ENCODE results near the gene UQCRC1.

The UQCRC1 gene

DNA sequence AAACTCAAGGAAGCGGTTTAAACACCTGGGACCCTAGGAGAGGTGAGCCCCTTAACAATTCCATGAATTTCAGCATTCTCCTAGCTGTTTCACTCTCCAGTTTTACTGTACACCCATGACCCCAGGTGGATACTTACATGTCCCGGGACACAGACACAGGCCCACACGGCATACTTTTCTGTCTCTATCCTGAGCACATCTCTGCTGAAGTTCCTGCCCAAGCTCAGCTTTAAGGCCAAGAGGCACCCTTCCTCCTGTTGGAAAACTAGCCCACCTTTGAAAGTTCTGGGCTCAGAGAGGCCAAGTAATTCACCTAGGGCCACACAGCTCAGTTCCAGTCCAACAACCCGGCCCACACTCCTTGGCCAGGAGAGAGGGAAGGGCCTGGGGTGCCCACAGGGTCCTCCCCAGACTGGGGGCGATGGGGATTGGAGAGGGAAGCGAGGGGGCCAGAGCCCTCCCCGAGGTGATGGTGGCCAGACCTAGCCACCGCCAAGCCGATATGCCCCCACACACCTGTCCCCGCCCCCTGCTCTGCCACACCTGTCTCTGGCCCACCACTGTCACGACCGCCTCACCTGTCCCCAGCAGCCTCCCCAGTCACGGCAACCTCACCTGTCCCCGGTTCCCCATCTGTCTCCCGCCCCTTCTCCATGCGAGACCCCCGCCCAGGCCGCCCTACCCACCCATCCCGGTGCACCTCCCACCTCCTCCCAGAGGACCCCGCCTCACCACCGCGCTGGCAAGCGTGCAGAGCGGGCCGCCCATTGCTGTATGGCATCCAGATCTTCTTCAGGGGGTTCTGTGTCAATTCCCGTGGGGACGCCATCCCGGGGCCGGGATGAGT, 53.3 kb downstream of the UQCRC1 start:
- peaks cover 89 to 92% of the 10 kb centered on the region in 2 experiments for H3K4me1 ChIP-seq (ENCODE audit: control insufficient read depth in 1 of 2, insufficient read depth in 1 of 2, low read depth in 1 of 2, low read length in 1 of 2)
- peak overlapping the region; percentile 67 to 94 for H3K4me3 ChIP-seq (ENCODE audit: low read depth in 1 of 2, low read length in 1 of 2)

DNA sequence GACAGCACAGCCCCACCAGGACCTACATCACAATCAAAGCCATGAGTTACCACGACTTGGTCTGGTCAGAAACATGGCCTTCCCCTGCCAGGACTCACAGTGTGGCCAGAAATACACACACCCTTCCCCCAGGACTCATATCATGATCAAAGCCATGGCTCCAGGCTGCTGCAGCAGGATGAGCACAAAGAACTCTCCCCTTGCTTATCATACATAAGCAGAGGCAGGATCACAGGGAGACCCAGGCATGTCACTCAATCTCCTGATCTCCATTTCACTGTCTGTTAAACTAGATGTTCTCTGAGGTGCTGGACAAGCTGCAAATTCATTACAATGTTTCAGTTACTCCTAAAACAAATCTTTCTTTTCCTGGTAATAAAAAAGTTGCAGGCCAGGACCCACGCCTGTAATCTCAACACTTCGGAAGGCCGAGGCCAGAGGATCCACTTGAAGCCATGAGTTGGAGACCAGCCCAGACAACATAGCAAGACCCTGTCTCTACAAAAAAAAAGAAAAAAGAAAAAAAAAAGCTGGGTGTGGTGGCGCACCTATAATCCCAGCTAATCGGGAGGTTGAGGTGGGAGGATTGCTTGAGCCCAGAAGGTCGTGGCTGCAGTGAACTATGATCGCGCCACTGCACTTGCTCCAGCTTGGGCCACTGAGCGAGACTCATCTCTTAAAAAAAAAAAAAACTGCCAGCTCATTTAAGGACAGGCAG, 54.1 kb downstream of the UQCRC1 start:
- no peaks in the 10 kb centered on the region for H3K9me3 ChIP-seq
- TF ChIP-seq, protein P1, sequence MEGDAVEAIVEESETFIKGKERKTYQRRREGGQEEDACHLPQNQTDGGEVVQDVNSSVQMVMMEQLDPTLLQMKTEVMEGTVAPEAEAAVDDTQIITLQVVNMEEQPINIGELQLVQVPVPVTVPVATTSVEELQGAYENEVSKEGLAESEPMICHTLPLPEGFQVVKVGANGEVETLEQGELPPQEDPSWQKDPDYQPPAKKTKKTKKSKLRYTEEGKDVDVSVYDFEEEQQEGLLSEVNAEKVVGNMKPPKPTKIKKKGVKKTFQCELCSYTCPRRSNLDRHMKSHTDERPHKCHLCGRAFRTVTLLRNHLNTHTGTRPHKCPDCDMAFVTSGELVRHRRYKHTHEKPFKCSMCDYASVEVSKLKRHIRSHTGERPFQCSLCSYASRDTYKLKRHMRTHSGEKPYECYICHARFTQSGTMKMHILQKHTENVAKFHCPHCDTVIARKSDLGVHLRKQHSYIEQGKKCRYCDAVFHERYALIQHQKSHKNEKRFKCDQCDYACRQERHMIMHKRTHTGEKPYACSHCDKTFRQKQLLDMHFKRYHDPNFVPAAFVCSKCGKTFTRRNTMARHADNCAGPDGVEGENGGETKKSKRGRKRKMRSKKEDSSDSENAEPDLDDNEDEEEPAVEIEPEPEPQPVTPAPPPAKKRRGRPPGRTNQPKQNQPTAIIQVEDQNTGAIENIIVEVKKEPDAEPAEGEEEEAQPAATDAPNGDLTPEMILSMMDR (IDR thresholded peaks at IDR 0.05), result no peak
- H3K4me1 ChIP-seq (ENCODE audit: control insufficient read depth in 1 of 2, insufficient read depth in 1 of 2, low read depth in 1 of 2, low read length in 1 of 2), result peaks cover 88 to 92% of the 10 kb centered on the region in 2 experiments
- no peaks in the 10 kb centered on the region for H3K27me3 ChIP-seq
- peaks cover 12% of the 10 kb centered on the region for H3K36me3 ChIP-seq
- peak overlapping the region; percentile 92 for H3K27ac ChIP-seq
- H3K4me3 ChIP-seq (ENCODE audit: low read depth in 1 of 2, low read length in 1 of 2), result peak overlapping the region; percentile 67 to 94

More for the DNA sequence above, 53.3 kb downstream of the UQCRC1 start:
- Histone ChIP-seq H3K9me3 (no peaks in the 10 kb centered on the region), H3K36me3 (peaks cover 12% of the 10 kb centered on the region), H3K27me3 (peaks cover 3% of the 10 kb centered on the region), H3K27ac (peak overlapping the region; percentile 92)
- TF ChIP-seq, protein P1 (IDR thresholded peaks at IDR 0.05), result no peak

DNA sequence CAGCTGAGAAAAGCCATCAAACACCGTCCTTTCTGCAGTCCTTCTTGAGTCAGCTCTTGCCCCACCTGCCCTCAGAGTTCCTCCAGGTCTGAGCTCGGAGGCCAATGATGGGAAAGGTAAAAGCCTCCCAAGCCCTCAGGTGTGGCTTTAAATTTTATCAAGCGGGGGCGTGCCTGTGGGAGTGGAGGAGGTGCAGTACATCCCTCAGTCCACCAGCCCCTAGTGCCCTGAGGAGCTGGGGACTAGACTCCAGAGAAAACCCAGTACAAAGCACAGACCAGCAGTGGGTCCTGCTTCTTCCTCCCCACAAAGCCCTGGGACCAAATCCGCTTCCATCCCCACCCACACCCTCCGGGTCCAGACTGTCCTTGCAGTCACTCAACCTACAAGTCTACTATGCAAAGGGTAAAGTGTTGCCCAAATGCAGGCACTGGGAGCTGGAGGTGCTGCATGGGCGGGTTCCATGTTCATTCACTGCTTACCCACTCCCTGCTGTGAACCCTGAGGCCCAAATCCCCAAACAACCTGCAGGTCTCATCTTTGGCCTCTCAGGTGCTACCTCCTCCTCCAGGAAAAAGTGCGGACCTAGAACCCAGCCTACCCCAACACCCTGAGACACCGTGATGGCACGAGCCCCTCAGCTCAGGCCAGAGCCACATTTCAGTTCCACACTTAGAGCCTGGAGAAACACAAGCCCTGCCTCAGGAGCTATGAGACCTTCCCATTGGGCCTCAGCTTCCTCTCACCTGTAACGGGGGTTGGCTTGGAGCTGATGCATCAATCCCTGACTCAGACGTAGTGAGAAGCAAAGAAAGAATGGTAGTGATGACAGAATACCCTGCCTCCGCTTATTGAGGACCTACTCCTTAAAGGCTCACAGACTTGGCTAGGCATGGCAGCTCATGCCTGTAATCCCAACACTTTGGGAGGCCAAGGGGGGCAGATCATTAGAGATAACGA, 55.3 kb downstream of the UQCRC1 start:
- peaks cover 88 to 92% of the 10 kb centered on the region in 2 experiments for H3K4me1 ChIP-seq (ENCODE audit: control insufficient read depth in 1 of 2, insufficient read depth in 1 of 2, low read depth in 1 of 2, low read length in 1 of 2)
- TF ChIP-seq, protein P1 (IDR thresholded peaks at IDR 0.05), result no peak

DNA sequence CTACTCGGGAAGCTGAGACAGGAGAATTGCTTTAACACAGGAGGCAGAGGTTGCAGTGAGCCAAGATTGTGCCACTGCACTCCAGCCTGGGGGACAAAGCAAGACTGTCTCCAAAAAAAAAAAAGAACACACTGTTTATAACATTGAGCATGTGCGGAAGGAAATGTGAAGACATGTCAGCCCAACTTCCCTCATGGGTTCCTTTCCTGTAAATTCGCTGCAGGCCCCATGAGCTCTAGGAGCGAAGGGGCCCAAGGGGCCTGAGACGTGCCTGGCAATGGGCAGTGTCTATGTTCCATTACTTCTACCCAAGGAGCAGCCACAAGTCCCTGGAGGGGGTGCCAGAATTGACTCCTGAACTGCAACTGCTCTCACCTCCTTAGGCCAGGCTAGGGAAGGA, 56.1 kb downstream of the UQCRC1 start:
- Histone ChIP-seq H3K27me3 (no peaks in the 10 kb centered on the region), H3K4me1 (ENCODE audit: control insufficient read depth in 1 of 2, insufficient read depth in 1 of 2, low read depth in 1 of 2, low read length in 1 of 2) (peaks cover 88 to 91% of the 10 kb centered on the region in 2 experiments), H3K4me3 (ENCODE audit: low read depth in 1 of 2, low read length in 1 of 2) (peak overlapping the region; percentile 67 to 94), H3K36me3 (peaks cover 31% of the 10 kb centered on the region), H3K9me3 (no peaks in the 10 kb centered on the region), H3K27ac (peak overlapping the region; percentile 92)
- TF ChIP-seq, protein P1 (IDR thresholded peaks at IDR 0.05), result no peak

More for the DNA sequence above, 55.3 kb downstream of the UQCRC1 start:
- Histone ChIP-seq H3K27me3 (no peaks in the 10 kb centered on the region), H3K27ac (peak overlapping the region; percentile 92), H3K9me3 (no peaks in the 10 kb centered on the region), H3K36me3 (peaks cover 23% of the 10 kb centered on the region), H3K4me3 (ENCODE audit: low read depth in 1 of 2, low read length in 1 of 2) (peak overlapping the region; percentile 67 to 94)
